H9 (cell line): ENCODE data around the gene ANKRD11. TPM values are rescaled to one million over a fixed set of nuclear protein-coding genes. Genes with fewer than 3 reads are reported as not detected.
A peak's percentile ranks its signal among the peaks of the same experiment; 100 is the strongest.

ENCODE experiments used
- DNase-seq: peaks from one replicate; pipeline ENCODE4 v3.0.0-alpha.2; 2017
- H2AFZ ChIP-seq: one replicate; pipeline ENCODE4 v1.6.1; 2013; ENCODE audit warnings: mild to moderate bottlenecking, low read length, control low read depth, moderate library complexity
- H2AK5ac ChIP-seq: 2 replicates; pipeline ENCODE4 v1.6.1; 2013; ENCODE audit warnings: low read length, control low read depth, mixed read lengths; ENCODE audit not compliant: insufficient read length
- H2BK120ac ChIP-seq: one replicate; pipeline ENCODE4 v1.6.1; 2013; ENCODE audit warnings: low read depth, mild to moderate bottlenecking, low read length, control low read depth, inconsistent platforms; ENCODE audit not compliant: poor library complexity, severe bottlenecking
- H2BK12ac ChIP-seq: 2 replicates; pipeline ENCODE4 v1.6.1; 2013; ENCODE audit warnings: low read length, control low read depth, mixed read lengths, low read depth; ENCODE audit not compliant: insufficient read length
- H2BK15ac ChIP-seq: 2 replicates; pipeline ENCODE4 v1.6.1; 2013; ENCODE audit warnings: low read depth, low read length, control low read depth
- H2BK20ac ChIP-seq: one replicate; pipeline ENCODE4 v1.6.1; 2013; ENCODE audit warnings: low read depth, mild to moderate bottlenecking, low read length, control low read depth, inconsistent platforms; ENCODE audit not compliant: poor library complexity, severe bottlenecking
- H2BK5ac ChIP-seq: 2 replicates; pipeline ENCODE4 v1.6.1; 2013; ENCODE audit warnings: low read length, control low read depth, mixed read lengths; ENCODE audit not compliant: insufficient read length
- H3K14ac ChIP-seq: 2 replicates; pipeline ENCODE4 v1.6.1; 2013; ENCODE audit warnings: low read length, control low read depth; ENCODE audit not compliant: insufficient read depth
- H3K18ac ChIP-seq: 2 replicates; pipeline ENCODE4 v1.6.1; 2013; ENCODE audit warnings: low read depth, mild to moderate bottlenecking, mixed read lengths, low read length, control low read depth; ENCODE audit not compliant: insufficient read length
- H3K23ac ChIP-seq: 2 replicates; pipeline ENCODE4 v1.6.1; 2013; ENCODE audit warnings: low read length, control low read depth, mixed read lengths, low read depth; ENCODE audit not compliant: insufficient read length
- H3K23me2 ChIP-seq: 2 replicates; pipeline ENCODE4 v1.6.1; 2013; ENCODE audit warnings: low read depth, mild to moderate bottlenecking, mixed read lengths, low read length, control low read depth; ENCODE audit not compliant: insufficient read length, poor library complexity, severe bottlenecking
- H3K27ac ChIP-seq: 2 replicates; pipeline ENCODE4 v1.5.1; 2013; ENCODE audit warnings: low read length, control low read depth, mixed read lengths, low read depth; ENCODE audit not compliant: insufficient read length
- H3K27me3 ChIP-seq: 2 replicates; pipeline ENCODE4 v1.6.1; 2013; ENCODE audit warnings: low read length, control low read depth, inconsistent platforms; ENCODE audit not compliant: insufficient read depth
- H3K4ac ChIP-seq: 2 replicates; pipeline ENCODE4 v1.6.1; 2013; ENCODE audit warnings: low read depth, mild to moderate bottlenecking, control low read depth, inconsistent platforms, low read length, moderate library complexity
- H3K4me1 ChIP-seq: 2 replicates; pipeline ENCODE4 v1.6.1; 2013; ENCODE audit warnings: low read length, control low read depth, inconsistent platforms; ENCODE audit not compliant: insufficient read depth
- H3K4me2 ChIP-seq: 2 replicates; pipeline ENCODE4 v1.6.1; 2013; ENCODE audit warnings: low read length, control low read depth, mixed read lengths; ENCODE audit not compliant: insufficient read length, insufficient read depth
- H3K56ac ChIP-seq: 2 replicates; pipeline ENCODE4 v1.6.1; 2013; ENCODE audit warnings: low read depth, mild to moderate bottlenecking, mixed read lengths, low read length, control low read depth; ENCODE audit not compliant: insufficient read length
- H3K79me1 ChIP-seq: 2 replicates; pipeline ENCODE4 v1.6.1; 2013; ENCODE audit warnings: low read depth, mild to moderate bottlenecking, moderate library complexity, low read length, control low read depth, inconsistent platforms; ENCODE audit not compliant: insufficient read depth, poor library complexity, severe bottlenecking
- H3K79me2 ChIP-seq: 2 replicates; pipeline ENCODE4 v1.6.1; 2013; ENCODE audit warnings: low read length, control low read depth, inconsistent platforms; ENCODE audit not compliant: insufficient read depth
- H3K9ac ChIP-seq: 2 replicates; pipeline ENCODE4 v1.6.1; 2013; ENCODE audit warnings: low read length, control low read depth, mixed read lengths; ENCODE audit not compliant: insufficient read length; ENCODE audit errors: extremely low read depth
- H3K9me3 ChIP-seq: one replicate; pipeline ENCODE4 v1.6.1; 2013; ENCODE audit warnings: low read depth, low read length, inconsistent platforms; ENCODE audit not compliant: control insufficient read depth
- H3T11ph ChIP-seq: one replicate; pipeline ENCODE4 v1.6.1; 2013; ENCODE audit warnings: mild to moderate bottlenecking, low read length, control low read depth, inconsistent platforms
- H4K20me1 ChIP-seq: one replicate; pipeline ENCODE4 v1.6.1; 2013; ENCODE audit not compliant: control insufficient read depth, insufficient read length, insufficient read depth
- H4K5ac ChIP-seq: 2 replicates; pipeline ENCODE4 v1.6.1; 2013; ENCODE audit warnings: low read depth, mild to moderate bottlenecking, mixed read lengths, low read length, control low read depth; ENCODE audit not compliant: insufficient read length
- H4K8ac ChIP-seq: replicated peaks from 2 replicates; pipeline ENCODE4 v1.6.1; 2013; ENCODE audit warnings: low read length, control low read depth, mixed read lengths, low read depth; ENCODE audit not compliant: insufficient read length
- H4K91ac ChIP-seq: 2 replicates; pipeline ENCODE4 v1.6.1; 2013; ENCODE audit warnings: low read depth, mild to moderate bottlenecking, moderate library complexity, mixed read lengths, low read length, control low read depth; ENCODE audit not compliant: insufficient read length
- H3K27ac Mint-ChIP-seq, 3 experiments: 2 replicates in 2 of 3; 3 replicates in 1 of 3; pipeline ENCODE4 v1.8.0; 2020 to 2021; ENCODE audit warnings: mixed read lengths in 3 of 3, mild to moderate bottlenecking in 1 of 3, moderate library complexity in 1 of 3
- H3K27me3 Mint-ChIP-seq: 2 replicates; pipeline ENCODE4 v1.8.0; 2021; ENCODE audit warnings: low read depth, mild to moderate bottlenecking, moderate library complexity, mixed read lengths
- H3K36me3 Mint-ChIP-seq, 3 experiments: 2 replicates in 2 of 3; 3 replicates in 1 of 3; pipeline ENCODE4 v1.8.0; 2020 to 2021; ENCODE audit warnings: low read depth in 3 of 3, mixed read lengths in 3 of 3; ENCODE audit not compliant: insufficient read depth in 1 of 3
- H3K4me1 Mint-ChIP-seq, 2 experiments: 2 replicates each; pipeline ENCODE4 v1.8.0; 2020; ENCODE audit warnings: mixed read lengths in 2 of 2
- H3K4me3 Mint-ChIP-seq, 2 experiments: 2 replicates in 1 of 2; 3 replicates in 1 of 2; pipeline ENCODE4 v1.8.0; 2020 to 2021; ENCODE audit warnings: mild to moderate bottlenecking in 2 of 2, mixed read lengths in 2 of 2, moderate library complexity in 1 of 2
- H3K9me3 Mint-ChIP-seq, 2 experiments: 2 replicates in 1 of 2; 3 replicates in 1 of 2; pipeline ENCODE4 v1.8.0; 2020; ENCODE audit warnings: mild to moderate bottlenecking in 2 of 2, mixed read lengths in 2 of 2, moderate library complexity in 1 of 2
- CTCF ChIP-seq: fragments of 200-600 bp; sonication (generic); conservative IDR thresholded peaks from 3 replicates; pipeline ENCODE4 v1.8.0; 2021; ENCODE audit warnings: antibody characterized with exemption, mild to moderate bottlenecking
- WGBS: extraction: QIAGEN DNeasy Blood & Tissue Kit; methylation state at CpG from one replicate; pipeline ENCODE4 v1.1.7; 2013; ENCODE audit warnings: missing lambda C conversion rate, low lambda C conversion rate, mixed read lengths; ENCODE audit not compliant: insufficient read length; ENCODE audit errors: extremely low coverage; 5-methylcytosine and 5-hydroxymethylcytosine counted together
- total RNA-seq: library from RNA; stranded (reverse); gene quantifications from 2 replicates; pipeline ENCODE4 v1.2.1, GENCODE V29; 2021

Gene ANKRD11
- total RNA-seq, 1 experiment from 2014 or later: 181 TPM

- H3K4me2 ChIP-seq: no peak overlapping the region
- H2BK20ac ChIP-seq: no peak overlapping the region
- H2AFZ ChIP-seq: no peak overlapping the region
- Mint-ChIP-seq H3K9me3 (no peaks in the 10 kb centered on the region), H3K27me3 (no peaks in the 10 kb centered on the region; the same call in 1 of the 2 replicates), H3K36me3 (peaks cover 22 to 75% (median 73%) of the 10 kb centered on the region in 3 experiments), H3K27ac (peak overlapping the region in 1 of 3 experiments; percentile 83; a peak in 2 of 7 replicates), H3K4me1 (no peaks in the 10 kb centered on the region), H3K4me3 (no peak overlapping the region)
- no peak overlapping the region for H2BK12ac ChIP-seq
- no peak overlapping the region for H2BK120ac ChIP-seq
- H4K91ac ChIP-seq: no peak overlapping the region
- H3K18ac ChIP-seq: no peak overlapping the region
- H4K20me1 ChIP-seq: no peaks in the 10 kb centered on the region
- H3K14ac ChIP-seq: no peak overlapping the region
- no peaks in the 10 kb centered on the region for H3K79me1 ChIP-seq
- H4K5ac ChIP-seq: no peak overlapping the region
- H2BK5ac ChIP-seq: no peak overlapping the region
- H3T11ph ChIP-seq: no peak overlapping the region
- H3K27me3 ChIP-seq: no peaks in the 10 kb centered on the region
- H3K56ac ChIP-seq: no peak overlapping the region
- H3K9ac ChIP-seq: no peak overlapping the region
- H2AK5ac ChIP-seq: no peak overlapping the region
- H3K23me2 ChIP-seq: no peaks in the 10 kb centered on the region
- no peak overlapping the region for H3K23ac ChIP-seq
- H4K8ac ChIP-seq: no peak overlapping the region
- no peak overlapping the region for H2BK15ac ChIP-seq
- no peak for DNase-seq
- H3K4me1 ChIP-seq: no peaks in the 10 kb centered on the region
- H3K27ac ChIP-seq: no peak overlapping the region
- H3K9me3 ChIP-seq: no peaks in the 10 kb centered on the region
- H3K4ac ChIP-seq: no peak overlapping the region
- no peak for TF ChIP-seq CTCF
- whole genome bisulfite sequencing: no CpG with 5 or more reads among the region's 32 CpGs
- no peaks in the 10 kb centered on the region for H3K79me2 ChIP-seq
These were observed 219.6 kb downstream of the ANKRD11 start for GRCh38 chr16:89270666-89271345.
